ENCODE data around the gene MT1HL1.

- TF ChIP-seq CTCF (IDR thresholded peaks at IDR 0.05) (no peak), POLR2A (IDR thresholded peaks at IDR 0.05) (no peak)
Observed at GRCh38 chr1:237003516-237003915, 725 bp downstream of the MT1HL1 start.

All from suprapubic skin (tissue), 3 donors.